Activated naive CD4-positive, alpha-beta T cell treated with anti-CD3 and anti-CD28 coated beads, Interleukin-2, amount 50 U/mL, for 16 hours (primary cell): ENCODE results near the gene IGSF8.
"Not testable (repeated sequence)": the region's sequence is repeated elsewhere in the genome, so short reads cannot be mapped to it uniquely, and the experiment has no call there.

ENCODE experiments used
- DNase-seq: peaks from one replicate; pipeline ENCODE4 v3.0.0-alpha.2; 2020

The IGSF8 gene

GRCh38 chr1:160064164-160064563 is 34.3 kb downstream of the IGSF8 start:
- no peak for DNase-seq

GRCh38 chr1:160063176-160063575 is 35.2 kb downstream of the IGSF8 start:
- DNase-seq: no peak

GRCh38 chr1:160062230-160062532 is 36.2 kb downstream of the IGSF8 start:
- DNase-seq: no peak

GRCh38 chr1:160061369-160062229 is 36.8 kb downstream of the IGSF8 start:
- DNase-seq: no peak

GRCh38 chr1:160058087-160058486 is 40.3 kb downstream of the IGSF8 start:
- DNase-seq: no peak

GRCh38 chr1:160056648-160057169 is 41.7 kb downstream of the IGSF8 start:
- DNase-seq: no peak

GRCh38 chr1:160053548-160054365 is 44.7 kb downstream of the IGSF8 start:
- DNase-seq: no peak

- no peak for DNase-seq
Measured at GRCh38 chr1:160052936-160053335, 45.5 kb downstream of the IGSF8 start.

GRCh38 chr1:160050619-160051018 is 47.8 kb downstream of the IGSF8 start:
- DNase-seq: no peak

GRCh38 chr1:160050182-160050581 is 48.2 kb downstream of the IGSF8 start:
- DNase-seq: not testable (repeated sequence)

GRCh38 chr1:160049101-160049500 is 49.3 kb downstream of the IGSF8 start:
- DNase-seq: no peak

GRCh38 chr1:160048335-160048734 is 50.1 kb downstream of the IGSF8 start:
- no peak for DNase-seq

GRCh38 chr1:160047111-160047991 is 51.1 kb downstream of the IGSF8 start:
- DNase-seq: no peak

- peak; percentile 18 for DNase-seq
Measured at GRCh38 chr1:160046494-160047110, 51.8 kb downstream of the IGSF8 start.

GRCh38 chr1:160045653-160046052 is 52.8 kb downstream of the IGSF8 start:
- no peak for DNase-seq

GRCh38 chr1:160043543-160043942 is 54.9 kb downstream of the IGSF8 start:
- no peak for DNase-seq
